Coronary artery (tissue), 2 donors: ENCODE results near the gene SPTBN1.

Experiments used
- DNase-seq: peaks from one replicate; pipeline ENCODE4 v3.0.0-alpha.2; 2017; ENCODE audit warnings: low spot score
- H3K27ac ChIP-seq, 2 donors: fragments of 200-600 bp; sonication (generic); one replicate each; pipeline ENCODE4 v1.5.1; 2016 to 2019
- H3K4me3 ChIP-seq: fragments of 200-600 bp; sonication (generic); 2 replicates; pipeline ENCODE4 v1.5.1; 2016; ENCODE audit warnings: mild to moderate bottlenecking, moderate library complexity
- CTCF ChIP-seq: fragments of 200-600 bp; sonication (generic); IDR thresholded peaks from one replicate; pipeline ENCODE4 v1.5.1; 2019; ENCODE audit warnings: antibody characterized with exemption

The SPTBN1 gene

GRCh38 chr2:54469484-54470053 lies 13.4 kb downstream of the SPTBN1 start:
- peak overlapping the region; percentile 39 to 69 for H3K27ac ChIP-seq
- no peak for TF ChIP-seq CTCF
- DNase-seq: no peak
- peak overlapping the region; percentile 34 for H3K4me3 ChIP-seq

DNA sequence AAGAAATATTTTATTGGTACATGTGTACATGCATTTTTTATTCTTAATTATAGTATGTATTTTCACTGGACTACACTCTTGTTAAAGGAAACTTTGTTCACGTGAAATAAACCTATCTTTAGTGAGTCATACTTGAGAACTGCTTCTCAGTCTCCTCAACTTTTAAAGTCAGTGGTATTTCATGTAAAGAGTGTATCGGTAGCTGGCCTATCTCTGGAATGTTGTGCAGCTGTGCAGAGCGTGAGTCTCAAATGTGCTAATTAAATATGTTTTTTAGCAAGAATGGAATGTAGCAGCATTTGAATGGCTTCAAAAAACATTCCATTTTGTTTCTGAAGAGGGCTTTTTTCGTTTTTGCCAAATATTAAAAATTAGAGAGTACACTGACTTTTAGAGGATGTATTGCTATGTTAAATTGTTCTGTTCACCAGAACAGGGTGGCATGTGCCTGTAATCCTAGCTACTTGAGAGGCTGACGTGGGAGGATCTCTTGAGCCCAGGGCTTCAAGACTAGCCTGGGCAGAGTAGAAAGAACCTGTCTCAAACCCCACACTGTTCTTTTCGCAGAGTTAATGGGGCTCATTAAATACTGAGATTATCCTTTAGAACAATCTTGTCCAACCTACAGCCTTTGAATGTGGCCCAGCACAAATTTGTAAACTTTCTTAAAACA lies 14.3 kb downstream of the SPTBN1 start:
- H3K27ac ChIP-seq: peak overlapping the region; percentile 39 to 52
- no peak for TF ChIP-seq CTCF
- H3K4me3 ChIP-seq: peak overlapping the region; percentile 2
- no peak for DNase-seq

- Histone ChIP-seq H3K4me3 (no peak overlapping the region), H3K27ac (peak overlapping the region; percentile 39 to 52)
- no peak for TF ChIP-seq CTCF
- DNase-seq: no peak
These were observed 15.1 kb downstream of the SPTBN1 start for GRCh38 chr2:54471221-54471711.

DNA sequence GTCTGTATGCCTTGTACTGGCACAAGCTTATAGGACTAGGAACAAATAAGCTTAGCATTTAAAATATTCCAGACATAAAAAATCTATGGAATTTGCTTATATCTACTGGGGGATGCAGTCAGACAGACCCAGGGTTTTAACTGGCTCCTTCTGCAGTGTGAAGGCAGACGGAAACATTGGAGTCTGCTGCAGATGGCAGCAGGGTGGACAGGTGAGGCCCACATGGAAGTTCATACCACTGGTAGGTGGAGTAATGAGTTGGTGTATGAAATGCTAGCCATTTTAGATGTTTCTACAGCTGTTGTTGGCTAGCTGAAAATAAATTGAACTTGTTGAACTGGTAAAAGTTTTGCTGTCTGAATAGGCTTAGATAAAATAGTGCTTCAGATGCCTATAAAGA lies 17.7 kb downstream of the SPTBN1 start:
- no peak for TF ChIP-seq CTCF
- peak overlapping the region in 1 of 2 donors; percentile 40 for H3K27ac ChIP-seq
- H3K4me3 ChIP-seq: no peak overlapping the region
- DNase-seq: no peak

- Histone ChIP-seq H3K4me3 (no peak overlapping the region), H3K27ac (peak overlapping the region in 1 of 2 donors; percentile 26)
- no peak for DNase-seq
- TF ChIP-seq CTCF: no peak
These were observed 19.2 kb downstream of the SPTBN1 start for GRCh38 chr2:54475285-54475684.

DNA sequence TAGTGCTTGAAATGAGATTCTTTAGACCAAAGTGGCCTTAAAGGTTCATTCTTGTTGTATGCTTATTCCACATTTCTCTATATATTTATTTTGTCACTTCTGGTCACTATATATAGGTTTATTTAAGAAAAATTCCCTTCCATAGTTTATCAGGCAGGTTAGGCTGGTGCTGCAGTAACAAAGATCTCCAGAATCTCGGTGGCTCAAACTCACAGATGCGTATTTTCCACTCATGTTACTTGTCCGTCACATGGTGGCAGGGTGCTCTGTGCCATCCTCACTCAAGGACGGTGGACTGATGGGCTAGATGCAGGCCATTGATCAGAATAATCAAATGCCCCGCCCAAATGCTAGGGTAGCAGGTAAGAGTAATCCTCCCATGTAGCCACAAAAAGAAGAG lies 19.8 kb downstream of the SPTBN1 start:
- no peak for DNase-seq
- H3K27ac ChIP-seq: no peak overlapping the region
- no peak for TF ChIP-seq CTCF
- no peak overlapping the region for H3K4me3 ChIP-seq

GRCh38 chr2:54476852-54477251 lies 20.7 kb downstream of the SPTBN1 start:
- no peak for DNase-seq
- Histone ChIP-seq H3K27ac (no peak overlapping the region), H3K4me3 (no peak overlapping the region)
- TF ChIP-seq CTCF: no peak
